Muscle of leg (tissue), 11 donors: Measurements from ENCODE around the gene LRRC74B. TPM values are rescaled to one million over a fixed set of nuclear protein-coding genes. Genes with fewer than 3 reads are reported as not detected.
"Not testable (repeated sequence)": the region's sequence is repeated elsewhere in the genome, so short reads cannot be mapped to it uniquely, and the experiment has no call there.

Source experiments
- DNase-seq: peaks from one replicate; pipeline ENCODE4 v3.0.0; 2013
- H3K27ac ChIP-seq: one replicate; pipeline ENCODE4 v1.5.1; 2013; ENCODE audit warnings: mild to moderate bottlenecking, low read length, control low read depth
- H3K27me3 ChIP-seq: one replicate; pipeline ENCODE4 v1.6.1; 2013; ENCODE audit warnings: low read length; ENCODE audit not compliant: control insufficient read depth, insufficient read depth
- H3K36me3 ChIP-seq: one replicate; pipeline ENCODE4 v1.6.1; 2013; ENCODE audit warnings: low read length; ENCODE audit not compliant: control insufficient read depth, insufficient read depth
- H3K4me1 ChIP-seq: one replicate; pipeline ENCODE4 v1.6.1; 2013; ENCODE audit warnings: low read length; ENCODE audit not compliant: control insufficient read depth, insufficient read depth
- H3K4me3 ChIP-seq: one replicate; pipeline ENCODE4 v1.5.1; 2013; ENCODE audit warnings: low read length, control low read depth
- H3K9me3 ChIP-seq: replicated peaks from 2 replicates; pipeline ENCODE4 v1.6.1; 2013; ENCODE audit warnings: low read depth, low read length; ENCODE audit not compliant: control insufficient read depth
- WGBS: methylation state at CpG from one replicate; pipeline ENCODE4 v1.1.5; 2013; ENCODE audit warnings: missing lambda C conversion rate; ENCODE audit not compliant: insufficient coverage; 5-methylcytosine and 5-hydroxymethylcytosine counted together
- polyA plus RNA-seq, 8 donors: library from polyadenylated mRNA; unstranded; fragments of 120-200 nt; gene quantifications; one replicate each; pipeline versions ENCODE4 v1.2.1 to v1.2.3, GENCODE V29; 2013; ENCODE audit warnings: inconsistent platforms in 1 of 8, low replicate concordance in 1 of 8; ENCODE audit not compliant: insufficient read length in 8 of 8, insufficient read depth in 1 of 8
- total RNA-seq: library from RNA; stranded (reverse); fragments of 120-200 nt; gene quantifications from one replicate; pipeline ENCODE4 v1.2.4, GENCODE V29; 2013

LRRC74B gene
- total and polyA plus RNA-seq, 9 donors = 0.09 to 0.34 (median 0.15) TPM; not detected in 3

DNA sequence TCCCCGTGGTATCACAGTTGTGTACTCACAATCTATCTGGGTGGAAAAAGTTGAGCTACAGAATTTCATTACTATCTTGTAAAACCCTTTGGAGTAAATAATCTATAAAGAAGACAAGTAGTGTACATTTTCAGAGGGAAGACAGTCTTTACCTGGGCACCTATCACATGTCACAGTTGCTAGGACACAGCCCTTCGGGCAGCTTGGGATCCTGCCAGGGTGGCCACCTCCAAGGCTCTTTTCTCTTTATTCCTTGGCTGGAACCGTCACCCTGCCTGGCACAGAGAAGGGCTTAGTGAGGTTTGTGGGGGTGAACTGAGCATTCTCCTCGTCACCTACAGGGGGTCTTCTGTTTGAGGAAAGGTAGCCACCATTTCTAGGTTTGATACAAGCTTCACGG, 23.6 kb downstream of the LRRC74B start:
- H3K4me1 ChIP-seq = no peaks in the 10 kb centered on the region
- 88% methylated on average over 1 of the region's 5 CpGs for WGBS

GRCh38 chr22:21070690-21071615, 25.2 kb downstream of the LRRC74B start:
- no peaks in the 10 kb centered on the region for H3K27me3 ChIP-seq
- DNase-seq = no peak
- no peaks in the 10 kb centered on the region for H3K9me3 ChIP-seq
- H3K4me1 ChIP-seq = no peaks in the 10 kb centered on the region
- no peak overlapping the region for H3K27ac ChIP-seq
- WGBS = 82% methylated on average over 17 of the region's 17 CpGs
- no peak overlapping the region for H3K4me3 ChIP-seq
- H3K36me3 ChIP-seq = no peaks in the 10 kb centered on the region

More for the DNA sequence above, 23.6 kb downstream of the LRRC74B start:
- Histone ChIP-seq H3K27me3 (no peaks in the 10 kb centered on the region), H3K27ac (no peak overlapping the region), H3K9me3 (no peaks in the 10 kb centered on the region), H3K4me3 (no peak overlapping the region), H3K36me3 (no peaks in the 10 kb centered on the region)
- DNase-seq = no peak

DNA sequence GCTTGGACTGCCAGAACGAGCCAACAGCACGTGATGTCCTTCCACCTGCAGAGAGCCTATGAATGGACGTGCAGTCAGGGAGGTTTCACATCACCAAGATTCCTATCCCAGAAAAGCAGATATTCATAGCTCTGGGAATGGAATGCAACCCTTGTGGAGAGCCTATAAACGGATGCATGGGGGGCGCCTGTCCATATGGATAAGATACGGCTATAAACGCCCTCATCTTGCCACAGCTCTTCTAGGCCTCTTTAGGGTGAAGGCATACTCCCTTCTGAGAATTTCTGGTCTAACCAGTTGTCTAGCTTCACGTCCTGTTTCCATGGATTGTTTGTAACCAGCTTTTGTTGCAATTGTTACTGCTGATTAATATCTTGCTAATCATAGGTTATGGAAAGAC, 26.1 kb downstream of the LRRC74B start:
- H3K27me3 ChIP-seq, H3K36me3 ChIP-seq, H3K4me3 ChIP-seq, H3K9me3 ChIP-seq, H3K4me1 ChIP-seq, DNase-seq, H3K27ac ChIP-seq: not testable (repeated sequence)
- WGBS = no CpG with 5 or more reads among the region's 8 CpGs

DNA sequence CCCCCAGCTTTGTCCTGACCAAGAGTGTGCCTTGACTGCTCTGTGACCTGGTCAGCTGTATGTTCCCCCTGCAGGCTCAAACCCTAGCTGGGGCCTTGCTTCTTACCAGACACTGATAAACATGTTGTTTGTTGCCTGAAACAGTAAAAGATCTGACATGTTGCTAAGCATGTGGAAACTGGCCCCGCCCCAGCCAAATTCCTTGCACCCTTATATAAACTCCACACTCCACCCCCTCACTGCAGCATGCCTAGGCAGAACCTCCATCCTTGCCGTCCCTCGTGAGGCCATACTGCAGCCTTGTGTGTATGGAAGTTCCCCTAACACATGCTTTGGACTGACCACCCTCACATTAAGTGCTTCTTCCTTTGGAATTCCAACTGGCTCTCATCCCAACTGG, 27.3 kb downstream of the LRRC74B start:
- no peak for DNase-seq
- H3K27ac ChIP-seq = no peak overlapping the region
- no peaks in the 10 kb centered on the region for H3K9me3 ChIP-seq
- H3K4me3 ChIP-seq = no peak overlapping the region
- no peaks in the 10 kb centered on the region for H3K27me3 ChIP-seq
- H3K36me3 ChIP-seq = no peaks in the 10 kb centered on the region
- WGBS = no CpG with 5 or more reads among the region's 3 CpGs
- H3K4me1 ChIP-seq = peaks cover 9% of the 10 kb centered on the region

- no peak overlapping the region for H3K27ac ChIP-seq
- no peak for DNase-seq
- H3K36me3 ChIP-seq = no peaks in the 10 kb centered on the region
- H3K27me3 ChIP-seq = no peaks in the 10 kb centered on the region
- no peaks in the 10 kb centered on the region for H3K9me3 ChIP-seq
- H3K4me1 ChIP-seq = peaks cover 9% of the 10 kb centered on the region
- no peak overlapping the region for H3K4me3 ChIP-seq
- 97% methylated on average over 4 of the region's 5 CpGs for WGBS
Observed at GRCh38 chr22:21073482-21073881, 27.7 kb downstream of the LRRC74B start.

GRCh38 chr22:21074102-21074715, 28.5 kb downstream of the LRRC74B start:
- H3K4me3 ChIP-seq = no peak overlapping the region
- no peaks in the 10 kb centered on the region for H3K36me3 ChIP-seq
- 64% methylated on average over 5 of the region's 7 CpGs for WGBS
- no peak overlapping the region for H3K27ac ChIP-seq
- no peak for DNase-seq
- peaks cover 9% of the 10 kb centered on the region for H3K4me1 ChIP-seq
- H3K27me3 ChIP-seq = no peaks in the 10 kb centered on the region
- no peaks in the 10 kb centered on the region for H3K9me3 ChIP-seq

GRCh38 chr22:21075516-21076138, 29.9 kb downstream of the LRRC74B start:
- DNase-seq = no peak
- Histone ChIP-seq H3K4me1 (peaks cover 9% of the 10 kb centered on the region), H3K27ac (no peak overlapping the region), H3K27me3 (no peaks in the 10 kb centered on the region), H3K9me3 (no peaks in the 10 kb centered on the region), H3K4me3 (no peak overlapping the region), H3K36me3 (no peaks in the 10 kb centered on the region)
- 94% methylated on average over 10 of the region's 14 CpGs for WGBS

DNA sequence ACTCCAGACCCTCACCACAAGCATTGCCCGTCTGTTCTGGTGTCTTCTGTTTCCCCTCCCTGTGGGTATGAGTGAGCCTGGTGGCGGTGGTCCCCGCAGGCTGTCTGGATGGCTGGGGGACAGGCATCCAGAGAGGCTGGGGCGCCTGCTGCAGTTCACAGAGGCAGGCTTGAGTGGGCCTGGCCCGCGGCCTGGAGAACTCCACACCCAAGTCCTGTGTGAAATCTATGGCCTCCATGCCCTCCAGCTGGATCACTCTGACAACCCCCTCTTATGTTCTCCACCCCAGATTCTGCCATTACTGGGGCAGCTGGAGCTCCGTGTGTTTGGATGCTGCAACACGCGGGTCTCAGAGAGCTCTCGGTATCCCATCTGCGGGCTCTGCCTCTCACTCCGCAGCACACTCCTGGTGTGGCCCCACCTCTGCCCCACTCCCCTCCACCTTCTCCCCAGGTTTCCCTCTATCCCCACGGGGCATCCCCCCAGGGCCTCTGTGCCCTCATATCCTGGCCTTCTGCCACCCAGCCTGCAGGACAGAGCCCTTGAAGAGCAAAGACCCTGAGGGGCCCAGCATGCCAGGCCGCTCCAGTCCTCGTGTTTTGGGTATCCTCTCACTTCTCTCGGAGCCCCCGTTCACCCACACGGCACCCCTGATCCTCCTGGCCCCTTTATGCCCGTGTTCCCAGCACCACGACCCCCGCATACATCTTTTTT, 31.3 kb downstream of the LRRC74B start:
- no peaks in the 10 kb centered on the region for H3K27me3 ChIP-seq
- H3K36me3 ChIP-seq = no peaks in the 10 kb centered on the region
- H3K4me1 ChIP-seq = peaks cover 9% of the 10 kb centered on the region
- 69% methylated on average over 12 of the region's 21 CpGs for WGBS
- DNase-seq = peak; percentile 14
- H3K4me3 ChIP-seq = no peak overlapping the region
- no peaks in the 10 kb centered on the region for H3K9me3 ChIP-seq
- H3K27ac ChIP-seq = peak overlapping the region; percentile 59

GRCh38 chr22:21077884-21078508, 32.2 kb downstream of the LRRC74B start:
- WGBS = 54% methylated on average over 13 of the region's 16 CpGs
- H3K9me3 ChIP-seq = no peaks in the 10 kb centered on the region
- DNase-seq = no peak

More at GRCh38 chr22:21077884-21078508, 32.2 kb downstream of the LRRC74B start:
- Histone ChIP-seq H3K27ac (no peak overlapping the region), H3K27me3 (no peaks in the 10 kb centered on the region), H3K36me3 (no peaks in the 10 kb centered on the region), H3K4me1 (peaks cover 9% of the 10 kb centered on the region), H3K4me3 (no peak overlapping the region)
